ENCODE results near the gene HSPA5.
A peak's percentile ranks its signal among the peaks of the same experiment; 100 is the strongest.
"Not testable (repeated sequence)": the region's sequence is repeated elsewhere in the genome, so short reads cannot be mapped to it uniquely, and the experiment has no call there.

HSPA5 gene

GRCh38 chr9:125241000-125241862 is at the start of gene HSPA5:
HSPA5 (minus strand) TSS chr9:125241343; CDS start chr9:125241126, 217 bp downstream.
- peak within 1 kb of the TSS; percentile 81 for H3K4me3 ChIP-seq (ENCODE audit: low read length)
- TF ChIP-seq ZNF274 (IDR thresholded peaks at IDR 0.05; ENCODE audit: low read depth, low read length) = no peak

- H3K4me3 ChIP-seq (ENCODE audit: low read length) = not testable (repeated sequence)
Observed at GRCh38 chr9:125286935-125287433, 45.8 kb upstream of the HSPA5 start.

DNA sequence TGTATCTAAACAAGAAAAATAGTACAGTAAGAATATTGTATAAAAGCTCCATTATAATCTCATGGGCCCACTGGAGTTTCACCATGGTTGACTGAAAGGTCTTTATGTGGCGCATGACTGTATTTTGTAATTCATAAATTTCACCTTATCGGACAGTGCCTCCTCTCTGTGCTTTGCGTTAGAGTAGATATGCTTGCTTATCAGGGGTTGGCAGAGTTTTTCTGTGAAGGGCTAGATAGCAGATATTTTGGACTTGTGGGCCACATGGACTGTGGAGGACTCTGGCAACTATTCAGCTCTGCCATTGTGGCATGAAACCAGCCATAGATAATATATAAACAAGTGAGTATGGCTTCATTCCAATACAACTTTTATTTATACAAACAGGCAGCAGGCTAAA is 43.7 kb upstream of the HSPA5 start:
- H3K4me3 ChIP-seq (ENCODE audit: low read length) = no peak overlapping the region
- TF ChIP-seq ZNF274 (IDR thresholded peaks at IDR 0.05; ENCODE audit: low read depth, low read length) = no peak

- H3K4me3 ChIP-seq (ENCODE audit: low read length) = no peak overlapping the region
- TF ChIP-seq ZNF274 (IDR thresholded peaks at IDR 0.05; ENCODE audit: low read depth, low read length) = no peak
Observed at GRCh38 chr9:125280945-125281344, 39.8 kb upstream of the HSPA5 start.

GRCh38 chr9:125277411-125277810 is 36.3 kb upstream of the HSPA5 start:
- H3K4me3 ChIP-seq (ENCODE audit: low read length) = no peak overlapping the region
- no peak for TF ChIP-seq ZNF274 (IDR thresholded peaks at IDR 0.05; ENCODE audit: low read depth, low read length)

DNA sequence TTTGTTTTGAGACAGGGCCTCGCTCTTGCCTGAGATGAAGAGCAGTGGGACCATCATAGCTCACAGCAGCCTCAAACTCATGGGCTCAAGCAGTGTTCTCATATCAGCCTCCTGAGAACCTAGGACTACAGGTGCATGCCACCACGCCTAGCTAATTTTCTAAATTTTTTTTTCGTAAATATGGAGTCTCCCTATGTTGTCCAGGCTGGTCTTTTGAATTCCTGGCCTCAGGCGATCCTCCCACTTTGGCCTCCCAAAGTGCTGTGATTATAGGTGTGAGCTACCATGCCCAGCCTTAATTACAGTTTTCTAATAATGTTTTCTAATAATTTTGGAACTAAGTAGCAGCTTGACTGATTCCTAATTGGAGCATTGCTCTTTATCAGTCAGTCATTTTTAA is 35.6 kb upstream of the HSPA5 start:
- TF ChIP-seq ZNF274 (IDR thresholded peaks at IDR 0.05; ENCODE audit: low read depth, low read length) = no peak
- no peak overlapping the region for H3K4me3 ChIP-seq (ENCODE audit: low read length)

DNA sequence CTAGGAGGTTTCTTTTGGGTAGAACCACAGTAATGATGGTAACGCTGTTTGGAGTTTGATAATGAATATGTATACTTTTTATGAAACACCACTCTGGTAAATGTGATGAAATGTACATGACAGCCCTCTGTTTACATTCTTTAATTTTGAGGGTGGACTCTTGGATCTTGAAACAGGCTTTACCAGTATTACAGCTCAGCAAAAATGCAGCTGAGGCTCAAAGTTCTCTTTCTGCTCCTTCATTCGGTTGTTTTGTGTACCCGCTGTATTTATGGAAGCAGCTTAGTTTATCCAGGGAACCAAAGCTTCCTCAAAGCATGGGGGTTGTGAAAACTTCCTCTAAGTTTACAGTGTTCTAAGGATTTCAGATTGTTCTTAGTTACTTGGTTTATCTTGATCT is 31.6 kb upstream of the HSPA5 start:
- no peak for TF ChIP-seq ZNF274 (IDR thresholded peaks at IDR 0.05; ENCODE audit: low read depth, low read length)
- H3K4me3 ChIP-seq (ENCODE audit: low read length) = no peak overlapping the region

- no peak for TF ChIP-seq ZNF274 (IDR thresholded peaks at IDR 0.05; ENCODE audit: low read depth, low read length)
- H3K4me3 ChIP-seq (ENCODE audit: low read length) = no peak overlapping the region
Observed at GRCh38 chr9:125271081-125271480, 29.9 kb upstream of the HSPA5 start.

GRCh38 chr9:125269014-125269397 is 27.9 kb upstream of the HSPA5 start:
- no peak overlapping the region for H3K4me3 ChIP-seq (ENCODE audit: low read length)
- no peak for TF ChIP-seq ZNF274 (IDR thresholded peaks at IDR 0.05; ENCODE audit: low read depth, low read length)

DNA sequence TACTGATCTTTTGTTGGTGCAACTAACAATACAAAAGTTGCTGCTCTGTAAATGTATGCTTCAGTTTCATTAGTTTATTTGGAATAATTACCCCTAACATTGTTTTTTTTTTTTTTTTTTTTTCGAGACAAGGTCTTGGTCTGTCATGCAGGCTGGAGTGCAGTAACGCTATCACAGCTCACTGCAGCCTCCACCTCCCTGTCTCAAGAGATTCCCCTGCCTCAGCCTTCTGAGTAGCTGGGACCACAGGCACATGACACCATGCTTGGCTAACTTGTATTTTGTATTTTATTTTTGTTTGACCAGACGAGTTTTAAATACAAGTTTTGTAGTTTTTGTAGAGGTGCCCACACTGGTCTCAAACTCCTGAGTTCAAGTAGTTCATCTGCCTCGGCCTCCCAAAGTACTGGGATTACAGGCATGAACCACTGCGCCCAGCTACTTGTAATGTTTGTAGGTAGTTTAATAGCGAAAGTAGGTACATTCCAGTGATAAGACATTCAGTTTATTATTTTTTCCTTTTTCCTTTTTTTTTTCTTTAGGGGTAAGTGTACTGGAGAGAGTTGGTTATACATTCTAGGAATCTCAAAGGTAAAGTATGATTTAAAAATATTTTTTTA is 27.4 kb upstream of the HSPA5 start:
- no peak for TF ChIP-seq ZNF274 (IDR thresholded peaks at IDR 0.05; ENCODE audit: low read depth, low read length)
- H3K4me3 ChIP-seq (ENCODE audit: low read length) = no peak overlapping the region

DNA sequence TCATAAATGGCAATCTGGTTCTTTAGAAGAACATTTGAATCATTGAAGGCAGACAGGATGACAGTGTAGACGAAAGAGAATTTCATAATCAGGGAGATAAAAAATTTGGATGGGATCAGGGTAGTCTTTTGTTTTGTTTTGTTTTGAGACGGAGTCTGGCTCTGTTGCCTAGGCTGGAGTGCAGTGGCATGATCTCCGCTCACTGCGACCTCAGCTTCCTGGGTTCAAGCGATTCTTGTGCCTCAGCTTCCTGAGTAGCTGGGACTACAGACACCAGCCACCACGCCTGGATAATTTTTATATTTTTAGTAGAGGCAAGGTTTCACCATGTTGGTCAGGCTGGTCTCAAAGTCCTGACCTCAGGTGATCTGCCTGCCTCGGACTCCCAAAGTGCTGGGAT is 22.9 kb upstream of the HSPA5 start:
- H3K4me3 ChIP-seq (ENCODE audit: low read length) = peak overlapping the region; percentile 33; the same call in 1 of the 2 replicates

- peak overlapping the region; percentile 78 for H3K4me3 ChIP-seq (ENCODE audit: low read length)
- TF ChIP-seq ZNF274 (IDR thresholded peaks at IDR 0.05; ENCODE audit: low read depth, low read length) = no peak
Observed at GRCh38 chr9:125262294-125262991, 21.3 kb upstream of the HSPA5 start.

- no peak for TF ChIP-seq ZNF274 (IDR thresholded peaks at IDR 0.05; ENCODE audit: low read depth, low read length)
- H3K4me3 ChIP-seq (ENCODE audit: low read length) = peak within 1 kb of the TSS; percentile 78
Observed at GRCh38 chr9:125261501-125262293, 20.6 kb upstream of the HSPA5 start, which contains the start of gene GAPVD1. GAPVD1 (plus strand) TSS chr9:125261826; CDS start chr9:125298922, 37,096 bp downstream.

DNA sequence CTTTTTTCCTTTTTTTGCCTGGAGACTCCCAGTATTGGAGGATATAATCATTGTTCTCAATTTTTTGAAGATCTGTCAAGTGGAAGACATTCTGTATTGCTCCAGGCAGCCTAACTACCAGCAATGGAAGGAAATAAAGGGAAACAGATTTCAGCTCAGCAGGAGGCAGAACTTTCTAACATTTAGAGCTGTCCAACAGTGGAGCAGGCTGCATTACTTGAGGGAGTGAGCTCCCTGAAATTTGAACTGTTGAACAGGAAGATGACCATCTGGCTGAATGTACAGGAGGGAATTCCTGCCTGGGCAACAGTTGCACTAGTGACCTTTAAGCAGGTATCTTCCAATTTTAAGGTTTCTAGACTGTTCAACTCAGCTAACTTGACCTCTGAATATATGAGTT is 19.4 kb upstream of the HSPA5 start:
- H3K4me3 ChIP-seq (ENCODE audit: low read length) = no peak overlapping the region
- TF ChIP-seq ZNF274 (IDR thresholded peaks at IDR 0.05; ENCODE audit: low read depth, low read length) = no peak
